OCI-LY1 (cell line): ENCODE data around the gene RTRAF.

Source experiments
- H2AFZ ChIP-seq: fragments of 200-600 bp; sonication (generic), shearing (Covaris generic); 2 replicates; pipeline ENCODE4 v1.6.0; 2014; ENCODE audit warnings: antibody characterized with exemption, mild to moderate bottlenecking, low read length
- H3F3A ChIP-seq: fragments of 200-600 bp; sonication (generic), shearing (Covaris generic); 2 replicates; pipeline ENCODE4 v1.6.0; 2014; ENCODE audit warnings: mild to moderate bottlenecking, antibody characterized with exemption, low read length, moderate library complexity; ENCODE audit not compliant: insufficient read depth
- H3K27ac ChIP-seq: fragments of 200-600 bp; sonication (generic); 2 replicates; pipeline ENCODE4 v1.5.1; 2014; ENCODE audit warnings: low read length, mixed run types, mild to moderate bottlenecking, low read depth; ENCODE audit not compliant: poor library complexity, severe bottlenecking
- H3K27me3 ChIP-seq: fragments of 200-600 bp; sonication (generic); 2 replicates; pipeline ENCODE4 v1.6.0; 2014; ENCODE audit warnings: antibody characterized with exemption, mild to moderate bottlenecking, low read length, moderate library complexity; ENCODE audit not compliant: insufficient read depth
- H3K36me3 ChIP-seq: fragments of 200-600 bp; sonication (generic); 2 replicates; pipeline ENCODE4 v1.6.1; 2014; ENCODE audit warnings: mild to moderate bottlenecking, antibody characterized with exemption, low read length, moderate library complexity, mixed read lengths; ENCODE audit not compliant: insufficient read depth
- H3K4me1 ChIP-seq: fragments of 200-600 bp; sonication (generic); 2 replicates; pipeline ENCODE4 v1.5.1; 2014; ENCODE audit warnings: mild to moderate bottlenecking, low read length, moderate library complexity; ENCODE audit not compliant: insufficient read depth, severe bottlenecking
- H3K4me2 ChIP-seq: fragments of 200-600 bp; sonication (generic), shearing (Covaris generic); 2 replicates; pipeline ENCODE4 v1.6.1; 2014; ENCODE audit warnings: low read length
- H3K4me3 ChIP-seq: fragments of 200-600 bp; sonication (generic); 2 replicates; pipeline ENCODE4 v1.5.1; 2014; ENCODE audit warnings: low read length, low read depth, mild to moderate bottlenecking, mixed read lengths; ENCODE audit not compliant: poor library complexity, severe bottlenecking
- H3K79me2 ChIP-seq: fragments of 200-600 bp; shearing (Covaris generic); 2 replicates; pipeline ENCODE4 v1.6.1; 2016; ENCODE audit warnings: mixed run types, low read length, mixed read lengths; ENCODE audit not compliant: insufficient read depth
- H3K9ac ChIP-seq: fragments of 200-600 bp; sonication (generic), shearing (Covaris generic); 2 replicates; pipeline ENCODE4 v1.6.1; 2014; ENCODE audit warnings: mild to moderate bottlenecking, low read length, mixed read lengths
- H3K9me2 ChIP-seq: fragments of 200-600 bp; sonication (generic), shearing (Covaris generic); 2 replicates; pipeline ENCODE4 v1.6.1; 2014; ENCODE audit warnings: low read depth, mild to moderate bottlenecking, low read length, mixed read lengths
- H3K9me3 ChIP-seq: fragments of 200-600 bp; shearing (Covaris generic); 2 replicates; pipeline ENCODE4 v1.6.1; 2014; ENCODE audit warnings: low read length, mixed read lengths
- H4K20me1 ChIP-seq: fragments of 200-600 bp; sonication (generic), shearing (Covaris generic); 2 replicates; pipeline ENCODE4 v1.6.0; 2016; ENCODE audit warnings: mild to moderate bottlenecking, low read length; ENCODE audit not compliant: insufficient read depth
- CTCF ChIP-seq: fragments of 200-600 bp; sonication (generic), shearing (Covaris generic); IDR thresholded peaks from 2 replicates; pipeline ENCODE4 v1.5.1; 2017; ENCODE audit warnings: mild to moderate bottlenecking, antibody characterized with exemption, low read length, moderate library complexity, mixed read lengths
- EZH2 ChIP-seq: fragments of 200-600 bp; sonication (generic), shearing (Covaris generic); IDR thresholded peaks from 2 replicates; pipeline ENCODE4 v1.8.0; 2017; ENCODE audit warnings: borderline replicate concordance, mixed run types, mild to moderate bottlenecking, antibody characterized with exemption, low read length, moderate library complexity, mixed read lengths

RTRAF gene

GRCh38 chr14:51967521-51967920 lies 21.8 kb upstream of the RTRAF start:
- Histone ChIP-seq H3K4me2 (no peak overlapping the region), H3K27me3 (0 out of 2 replicates have a peak, but pooled peaks cover 9% of the 10 kb centered on the region), H2AFZ (no peak overlapping the region), H3K9me2 (no peaks in the 10 kb centered on the region), H4K20me1 (no peaks in the 10 kb centered on the region), H3K27ac (no peak overlapping the region), H3K9me3 (no peaks in the 10 kb centered on the region), H3K36me3 (no peaks in the 10 kb centered on the region), H3K4me1 (no peaks in the 10 kb centered on the region), H3K79me2 (no peaks in the 10 kb centered on the region), H3F3A (no peaks in the 10 kb centered on the region), H3K9ac (no peak overlapping the region), H3K4me3 (no peak overlapping the region)
- TF ChIP-seq EZH2 (no peak), CTCF (no peak)

GRCh38 chr14:51969852-51970540 lies 19.4 kb upstream of the RTRAF start:
- Histone ChIP-seq H3K9ac (no peak overlapping the region), H3K9me3 (no peaks in the 10 kb centered on the region), H3K79me2 (no peaks in the 10 kb centered on the region), H3K4me2 (no peak overlapping the region), H2AFZ (no peak overlapping the region), H3F3A (no peaks in the 10 kb centered on the region), H3K27ac (no peak overlapping the region), H3K4me3 (no peak overlapping the region), H3K36me3 (no peaks in the 10 kb centered on the region), H4K20me1 (no peaks in the 10 kb centered on the region), H3K9me2 (no peaks in the 10 kb centered on the region), H3K27me3 (0 out of 2 replicates have a peak, but pooled peaks cover 9% of the 10 kb centered on the region), H3K4me1 (no peaks in the 10 kb centered on the region)
- TF ChIP-seq CTCF: no peak
- TF ChIP-seq EZH2: no peak

GRCh38 chr14:51972566-51972965 lies 16.8 kb upstream of the RTRAF start:
- Histone ChIP-seq H3K9me3 (no peaks in the 10 kb centered on the region), H4K20me1 (no peaks in the 10 kb centered on the region), H3K4me2 (no peak overlapping the region), H3F3A (no peaks in the 10 kb centered on the region), H3K4me1 (no peaks in the 10 kb centered on the region), H3K27ac (no peak overlapping the region), H3K36me3 (no peaks in the 10 kb centered on the region), H2AFZ (no peak overlapping the region), H3K79me2 (no peaks in the 10 kb centered on the region), H3K9me2 (no peaks in the 10 kb centered on the region), H3K27me3 (0 out of 2 replicates have a peak, but pooled peaks cover 5% of the 10 kb centered on the region), H3K4me3 (no peak overlapping the region), H3K9ac (no peak overlapping the region)
- TF ChIP-seq EZH2: no peak
- TF ChIP-seq CTCF: no peak
